ENCODE measurements around the gene NFAM1.

DNA sequence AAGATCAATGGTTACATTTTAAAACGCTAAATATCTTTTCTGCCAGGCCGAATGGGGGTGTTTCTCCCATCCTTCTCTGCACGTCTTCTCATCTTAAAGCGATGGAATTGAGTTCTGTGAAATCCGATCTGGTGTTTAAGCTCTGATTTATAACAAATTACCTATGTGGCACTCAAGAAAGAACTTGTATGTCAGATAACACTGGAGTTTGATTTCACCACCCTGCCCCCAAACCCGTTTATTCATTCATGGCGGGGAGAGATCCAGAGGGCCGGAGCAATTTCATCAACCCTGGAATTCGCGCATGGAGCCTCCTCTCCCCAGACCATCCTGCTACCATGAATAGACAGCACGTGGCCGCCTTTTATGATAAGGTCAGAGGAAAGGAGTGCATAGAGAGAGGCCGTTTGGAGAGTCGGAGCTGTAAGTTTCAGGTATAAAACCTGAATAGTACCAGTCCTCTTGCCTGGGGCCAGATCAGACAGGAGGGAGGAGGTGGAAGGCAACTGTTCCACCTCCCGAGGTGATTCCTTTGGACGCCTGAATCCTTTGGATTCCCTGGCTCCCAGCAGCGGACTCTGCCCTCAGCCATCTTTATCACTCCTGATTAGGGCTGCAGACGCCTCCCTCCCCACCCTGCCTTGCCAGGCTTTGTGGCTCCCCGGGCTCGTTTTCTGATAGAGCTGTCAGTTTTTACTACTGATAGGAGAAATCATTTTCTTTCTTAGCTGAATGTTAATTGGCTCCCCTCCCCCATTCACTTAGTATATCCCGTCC is 27.3 kb upstream of the NFAM1 start:
- no peak for TF ChIP-seq POLR2AphosphoS5 (IDR thresholded peaks at IDR 0.05; ENCODE audit: low read depth, low read length)
- TF ChIP-seq CTCF (IDR thresholded peaks at IDR 0.05) = no peak
- TF ChIP-seq TAF1 (IDR thresholded peaks at IDR 0.05; ENCODE audit: borderline replicate concordance, low read depth, low read length) = no peak

Measured in SK-N-SH (cell line).